GM21576 (cell line): ENCODE results near the gene CDKN3.
"Not testable (repeated sequence)": the region's sequence is repeated elsewhere in the genome, so short reads cannot be mapped to it uniquely, and the experiment has no call there.

Experiments used
- ATAC-seq: cut with Tn5 transposase; IDR thresholded peaks from one replicate; pipeline ENCODE4 v1.9.1; 2021; ENCODE audit warnings: mild to moderate bottlenecking, moderate library complexity; ENCODE audit not compliant: unreplicated experiment

The CDKN3 gene

GRCh38 chr14:54420478-54421142, 23.8 kb downstream of the CDKN3 start:
- ATAC-seq: no peak

GRCh38 chr14:54423991-54424390, 27.2 kb downstream of the CDKN3 start:
- ATAC-seq: no peak

- ATAC-seq: no peak
Measured at GRCh38 chr14:54424479-54424901, 27.7 kb downstream of the CDKN3 start.

- no peak for ATAC-seq
Measured at GRCh38 chr14:54425068-54425467, 28.3 kb downstream of the CDKN3 start.

GRCh38 chr14:54425537-54426274, 28.9 kb downstream of the CDKN3 start:
- ATAC-seq: no peak

- ATAC-seq: no peak
Measured at GRCh38 chr14:54427871-54428270, 31.1 kb downstream of the CDKN3 start.

GRCh38 chr14:54428527-54428926, 31.7 kb downstream of the CDKN3 start:
- no peak for ATAC-seq

- peak; percentile 45 for ATAC-seq
Measured at GRCh38 chr14:54435500-54435981, 38.7 kb downstream of the CDKN3 start.

GRCh38 chr14:54437954-54438353, 41.1 kb downstream of the CDKN3 start:
- ATAC-seq: not testable (repeated sequence)

GRCh38 chr14:54438703-54439102, 41.9 kb downstream of the CDKN3 start:
- ATAC-seq: no peak

GRCh38 chr14:54440037-54440436, 43.2 kb downstream of the CDKN3 start:
- no peak for ATAC-seq

GRCh38 chr14:54440476-54440872, 43.7 kb downstream of the CDKN3 start:
- no peak for ATAC-seq

GRCh38 chr14:54440873-54441868, 44.4 kb downstream of the CDKN3 start, which contains the start of gene CNIH1:
Gene CNIH1 (minus strand): TSS chr14:54441374. CDS start chr14:54441327, 47 bp downstream.
- ATAC-seq: peak; percentile 91

GRCh38 chr14:54442961-54443360, 46.2 kb downstream of the CDKN3 start:
- ATAC-seq: not testable (repeated sequence)

- no peak for ATAC-seq
Measured at GRCh38 chr14:54443981-54444380, 47.2 kb downstream of the CDKN3 start.

- ATAC-seq: no peak
Measured at GRCh38 chr14:54444681-54445080, 47.9 kb downstream of the CDKN3 start.

GRCh38 chr14:54446161-54446693, 49.4 kb downstream of the CDKN3 start:
- ATAC-seq: no peak

- ATAC-seq: no peak
Measured at GRCh38 chr14:54447231-54447692, 50.5 kb downstream of the CDKN3 start.

- ATAC-seq: peak; percentile 64
Measured at GRCh38 chr14:54450535-54450934, 53.7 kb downstream of the CDKN3 start.

GRCh38 chr14:54451121-54451601, 54.4 kb downstream of the CDKN3 start:
- no peak for ATAC-seq
